ENCODE data around the gene DHX15.

DNA sequence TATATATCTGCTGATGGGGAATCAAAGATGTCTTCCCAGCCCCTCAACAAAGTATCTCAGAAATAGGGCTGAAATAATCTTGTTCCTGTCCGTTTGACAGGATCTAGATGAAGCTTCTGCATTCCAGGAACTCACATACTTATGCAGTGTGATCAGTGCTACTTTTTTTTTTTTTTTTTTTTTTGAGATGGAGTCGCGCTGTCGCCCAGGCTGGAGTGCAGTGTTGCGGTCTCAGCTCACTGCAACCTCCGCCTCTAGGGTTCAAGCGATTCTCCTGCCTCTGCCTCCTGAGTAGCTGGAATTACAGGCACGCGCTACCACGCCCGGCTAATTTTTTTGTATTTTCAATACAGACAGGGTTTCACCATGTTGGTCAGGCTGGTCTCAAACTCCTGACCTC is 36.4 kb downstream of the DHX15 start:
- TF ChIP-seq POLR2AphosphoS2 (IDR thresholded peaks at IDR 0.05; ENCODE audit: low read depth, low read length) (no peak), EZH2 (IDR thresholded peaks at IDR 0.05; ENCODE audit: borderline replicate concordance, control insufficient read depth, low read depth, low read length) (no peak), POLR2A (IDR thresholded peaks at IDR 0.05; ENCODE audit: low read depth, low read length) (no peak), CTCF (IDR thresholded peaks at IDR 0.05 in 2 of 3, conservative IDR thresholded peaks at IDR 0.05 in 1 of 3; ENCODE audit: control insufficient read depth in 2 of 3, extremely low read depth in 1 of 3, insufficient read depth in 1 of 3, low read depth in 3 of 3, low read length in 3 of 3) (no peak), TBL1XR1 (IDR thresholded peaks at IDR 0.05; ENCODE audit: low read depth, low read length) (no peak)
